Germinal center (tissue), 1 donor: ENCODE measurements around the gene RBMY1F.
"Not testable (repeated sequence)": the region's sequence is repeated elsewhere in the genome, so short reads cannot be mapped to it uniquely, and the experiment has no call there.

ENCODE experiments used
- DNase-seq: peaks from one replicate; pipeline ENCODE4 v3.0.0; 2012; ENCODE audit warnings: mixed read lengths, low spot score

Gene RBMY1F

GRCh38 chrY:22182823-22183222 is at the start of gene RBMY1F:
Gene RBMY1F, minus strand, starts transcription at chrY:22182923. Its CDS starts 1,954 bp downstream, at chrY:22180969.
- DNase-seq, result not testable (repeated sequence)

DNA sequence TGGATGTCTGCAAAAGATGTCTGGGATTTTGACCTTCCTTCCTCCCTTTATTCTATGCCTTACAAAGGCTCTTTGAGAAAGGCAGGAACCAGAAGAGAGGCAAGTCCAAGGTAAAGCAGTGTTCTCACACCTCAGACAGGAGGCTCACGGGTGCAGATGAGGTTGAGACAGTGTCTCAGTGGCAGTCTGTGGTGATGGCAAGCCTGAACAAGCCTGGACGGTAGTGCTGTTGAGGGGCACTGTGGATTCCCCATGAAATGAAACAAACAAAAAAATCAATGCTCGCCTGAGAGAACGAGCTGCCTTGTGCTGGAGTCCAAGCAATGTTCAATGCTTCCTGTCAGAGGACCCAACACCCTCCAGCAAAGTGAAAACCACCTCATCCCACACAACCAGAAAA is 31.6 kb downstream of the RBMY1F start:
- DNase-seq, result not testable (repeated sequence)

- not testable (repeated sequence) for DNase-seq
These were observed 41.6 kb downstream of the RBMY1F start for GRCh38 chrY:22141011-22141695.

- not testable (repeated sequence) for DNase-seq
These were observed 48.0 kb downstream of the RBMY1F start for GRCh38 chrY:22134719-22135118.

- not testable (repeated sequence) for DNase-seq
These were observed 52.2 kb downstream of the RBMY1F start for GRCh38 chrY:22130494-22130893.
